Measurements from ENCODE around the gene AARSD1.
A peak's percentile ranks its signal among the peaks of the same experiment; 100 is the strongest.
"Not testable (repeated sequence)": the region's sequence is repeated elsewhere in the genome, so short reads cannot be mapped to it uniquely, and the experiment has no call there.

AARSD1 gene

GRCh38 chr17:42944211-42944610 lies 20.0 kb downstream of the AARSD1 start:
- DNase-seq (ENCODE audit: extremely low read depth, low read depth): no peak
- TF ChIP-seq, protein P1, sequence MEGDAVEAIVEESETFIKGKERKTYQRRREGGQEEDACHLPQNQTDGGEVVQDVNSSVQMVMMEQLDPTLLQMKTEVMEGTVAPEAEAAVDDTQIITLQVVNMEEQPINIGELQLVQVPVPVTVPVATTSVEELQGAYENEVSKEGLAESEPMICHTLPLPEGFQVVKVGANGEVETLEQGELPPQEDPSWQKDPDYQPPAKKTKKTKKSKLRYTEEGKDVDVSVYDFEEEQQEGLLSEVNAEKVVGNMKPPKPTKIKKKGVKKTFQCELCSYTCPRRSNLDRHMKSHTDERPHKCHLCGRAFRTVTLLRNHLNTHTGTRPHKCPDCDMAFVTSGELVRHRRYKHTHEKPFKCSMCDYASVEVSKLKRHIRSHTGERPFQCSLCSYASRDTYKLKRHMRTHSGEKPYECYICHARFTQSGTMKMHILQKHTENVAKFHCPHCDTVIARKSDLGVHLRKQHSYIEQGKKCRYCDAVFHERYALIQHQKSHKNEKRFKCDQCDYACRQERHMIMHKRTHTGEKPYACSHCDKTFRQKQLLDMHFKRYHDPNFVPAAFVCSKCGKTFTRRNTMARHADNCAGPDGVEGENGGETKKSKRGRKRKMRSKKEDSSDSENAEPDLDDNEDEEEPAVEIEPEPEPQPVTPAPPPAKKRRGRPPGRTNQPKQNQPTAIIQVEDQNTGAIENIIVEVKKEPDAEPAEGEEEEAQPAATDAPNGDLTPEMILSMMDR (IDR thresholded peaks at IDR 0.05; ENCODE audit: low read depth, low read length): no peak

DNA sequence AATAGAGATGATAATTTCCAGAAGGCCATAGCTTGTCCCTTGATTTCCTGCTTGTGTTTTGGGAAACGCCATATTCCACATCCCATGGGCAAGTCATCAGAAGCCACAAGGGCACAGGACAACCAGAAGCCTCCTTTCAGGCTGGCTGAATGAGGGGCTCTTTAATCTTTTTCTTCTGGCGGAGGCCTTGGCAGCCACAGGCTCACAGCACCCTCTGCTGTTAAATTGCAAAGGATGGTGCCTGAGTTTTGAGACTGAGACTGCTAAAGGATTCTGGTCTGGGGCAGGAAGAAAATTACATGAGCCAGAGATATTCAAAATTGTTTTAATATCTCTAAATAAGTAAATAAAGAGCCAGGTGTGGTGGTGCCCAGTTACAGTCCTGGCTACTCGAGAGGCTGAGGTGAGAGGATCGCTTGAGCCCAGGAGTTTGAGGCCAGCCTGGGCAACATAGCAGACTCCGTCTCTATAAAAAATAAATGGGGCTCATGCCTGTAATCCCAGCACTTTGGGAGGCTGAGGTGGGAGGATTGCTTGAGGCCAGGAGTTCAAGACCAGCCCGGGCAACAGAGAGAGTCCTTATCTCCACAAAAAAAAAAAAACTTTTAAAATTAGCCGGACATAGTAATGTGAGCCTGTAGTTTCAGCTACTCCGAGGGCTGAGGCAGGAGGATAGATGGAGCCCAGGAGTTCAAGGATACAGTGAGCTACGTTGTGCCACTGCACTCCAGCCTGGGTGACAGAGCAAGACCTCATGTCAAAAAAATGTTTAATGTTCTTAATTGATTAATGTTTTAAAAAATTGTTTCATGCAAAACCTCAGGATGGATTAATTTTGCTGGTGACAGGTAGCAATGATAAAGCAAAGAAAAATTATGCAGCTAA lies 26.3 kb downstream of the AARSD1 start:
- no peak for DNase-seq (ENCODE audit: extremely low read depth, low read depth)
- TF ChIP-seq, protein P1 (IDR thresholded peaks at IDR 0.05; ENCODE audit: low read depth, low read length): peak; percentile 77

- TF ChIP-seq, protein P1 (IDR thresholded peaks at IDR 0.05; ENCODE audit: low read depth, low read length): no peak
- no peak for DNase-seq (ENCODE audit: extremely low read depth, low read depth)
Observed at GRCh38 chr17:42929497-42929844, 34.8 kb downstream of the AARSD1 start.

GRCh38 chr17:42928714-42929496 lies 35.3 kb downstream of the AARSD1 start:
- TF ChIP-seq, protein P1 (IDR thresholded peaks at IDR 0.05; ENCODE audit: low read depth, low read length): peak; percentile 57
- peak; percentile 72 for DNase-seq (ENCODE audit: extremely low read depth, low read depth)

GRCh38 chr17:42924891-42925290 lies 39.4 kb downstream of the AARSD1 start:
- DNase-seq (ENCODE audit: extremely low read depth, low read depth): no peak
- TF ChIP-seq, protein P1 (IDR thresholded peaks at IDR 0.05; ENCODE audit: low read depth, low read length): no peak

DNA sequence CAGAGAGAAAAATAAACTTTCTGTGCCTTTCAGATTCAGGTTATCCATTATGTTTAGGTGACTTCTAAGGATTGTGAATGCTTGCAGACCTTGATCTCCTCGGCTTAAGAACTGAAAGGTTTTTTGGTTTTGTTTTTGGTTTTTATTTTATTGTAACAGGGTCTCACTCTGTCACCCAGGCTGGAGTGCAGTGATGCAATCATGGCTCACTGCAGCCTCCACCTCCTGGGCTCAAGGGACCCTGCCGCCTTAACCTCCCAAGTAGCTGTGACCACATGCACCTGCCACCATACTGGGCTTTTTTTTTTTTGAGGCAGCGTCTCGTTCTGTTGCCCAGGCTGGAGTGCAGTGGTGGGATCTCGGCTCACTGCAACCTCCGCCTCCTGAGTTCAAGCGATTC lies 40.8 kb downstream of the AARSD1 start:
- not testable (repeated sequence) for DNase-seq (ENCODE audit: extremely low read depth, low read depth)

- TF ChIP-seq, protein P1 (IDR thresholded peaks at IDR 0.05; ENCODE audit: low read depth, low read length): no peak
- DNase-seq (ENCODE audit: extremely low read depth, low read depth): no peak
Observed at GRCh38 chr17:42922294-42922693, 42.0 kb downstream of the AARSD1 start.

Measured in AG09319 (cell line).